OCI-M1 (cell line): Measurements from ENCODE around the gene MMP15.
"Not testable (repeated sequence)": the region's sequence is repeated elsewhere in the genome, so short reads cannot be mapped to it uniquely, and the experiment has no call there.

Experiments
- DNase-seq: peaks from one replicate; lab custom pipeline; 2025; lab: John Stamatoyannopoulos, UW

MMP15 gene

DNA sequence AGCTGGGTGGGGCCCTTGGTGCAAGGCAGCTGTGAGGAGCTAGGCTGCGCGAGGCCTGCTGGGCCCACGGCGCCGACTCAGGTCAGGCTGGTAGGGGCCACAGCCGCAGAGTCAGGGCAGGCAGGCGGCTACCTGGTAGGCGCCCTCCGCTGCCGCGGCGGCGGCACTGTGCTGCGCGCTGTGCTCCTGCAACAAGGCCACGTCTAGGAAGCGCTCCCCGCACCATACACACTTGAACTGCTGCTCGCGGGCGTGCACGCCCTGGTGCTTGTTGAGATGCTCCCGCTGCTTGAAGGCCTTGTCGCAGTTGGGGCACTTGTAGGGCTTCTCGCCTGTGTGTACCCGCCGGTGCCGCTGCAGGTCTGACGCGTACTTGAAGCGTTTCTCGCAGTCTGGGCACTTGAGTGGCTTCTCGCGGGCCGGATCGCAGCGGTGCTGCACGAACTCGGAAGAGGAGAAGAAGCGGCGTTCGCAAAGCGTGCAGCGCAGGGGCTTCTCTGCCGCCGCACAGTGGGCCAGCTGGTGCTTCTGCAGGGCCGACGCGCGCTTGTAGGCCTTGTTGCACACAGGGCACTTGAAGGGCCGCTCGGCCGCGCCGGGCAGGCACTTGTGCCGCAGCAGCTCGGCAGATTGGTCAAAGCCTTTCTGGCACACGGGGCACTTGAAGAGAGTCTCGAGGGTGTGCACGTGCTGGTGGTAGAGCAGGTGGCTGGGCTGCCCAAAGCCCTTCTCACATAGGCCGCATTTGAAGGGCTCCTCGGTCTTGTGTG, 29.0 kb upstream of the MMP15 start:
- DNase-seq = no peak

DNA sequence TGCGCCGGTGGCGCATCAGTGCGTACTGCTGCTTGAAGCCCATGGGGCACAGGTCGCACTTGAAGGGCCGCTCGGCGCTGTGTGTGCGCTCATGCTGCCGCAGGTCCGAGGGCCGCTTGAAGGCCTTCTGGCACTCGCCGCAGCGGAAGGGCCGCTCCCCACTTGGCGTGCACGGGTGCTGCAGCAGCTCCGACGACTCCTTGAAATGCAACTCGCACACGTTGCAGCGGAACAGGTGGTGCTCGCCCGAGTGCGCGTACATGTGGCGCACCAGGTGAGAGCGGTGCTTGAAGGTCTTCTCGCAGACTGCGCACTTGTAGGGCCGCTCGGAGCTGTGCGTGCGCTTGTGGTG, 28.4 kb upstream of the MMP15 start:
- no peak for DNase-seq

DNA sequence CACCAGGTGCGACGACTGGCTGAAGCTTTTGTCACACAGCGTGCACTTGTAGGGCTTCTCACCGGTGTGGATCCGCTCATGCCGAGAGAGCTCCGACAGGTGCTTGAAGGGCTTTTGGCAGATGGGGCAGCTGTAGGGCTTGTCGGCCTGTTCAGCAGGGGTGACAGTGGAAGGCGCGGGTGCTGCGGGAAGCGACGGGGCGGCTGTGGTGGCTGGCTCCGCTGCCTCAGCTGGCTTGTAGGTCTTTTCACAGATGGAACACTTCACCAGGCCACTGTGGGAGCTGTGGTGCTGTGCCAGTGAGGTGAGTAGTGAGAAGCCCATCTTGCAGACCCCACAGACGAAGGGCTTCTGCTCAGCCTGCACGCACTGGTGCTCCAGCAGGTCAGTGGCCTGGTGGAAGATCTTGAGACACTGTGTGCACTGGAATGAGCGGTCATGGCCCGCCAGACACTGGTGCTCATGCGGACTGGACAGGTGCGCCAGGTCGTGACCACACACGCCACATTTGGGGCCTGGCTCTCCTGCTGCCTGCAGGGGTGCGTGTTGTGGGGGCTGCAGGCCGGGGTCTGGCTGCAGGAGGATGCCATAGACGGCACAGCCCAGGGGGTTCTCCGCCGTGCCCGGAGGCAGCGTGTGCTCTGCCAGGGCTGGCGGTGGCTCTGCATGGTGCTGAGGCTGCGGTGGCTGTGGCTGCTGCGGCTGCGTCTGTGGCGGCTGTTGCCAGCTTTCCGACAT, 27.9 kb upstream of the MMP15 start:
- DNase-seq = no peak

DNA sequence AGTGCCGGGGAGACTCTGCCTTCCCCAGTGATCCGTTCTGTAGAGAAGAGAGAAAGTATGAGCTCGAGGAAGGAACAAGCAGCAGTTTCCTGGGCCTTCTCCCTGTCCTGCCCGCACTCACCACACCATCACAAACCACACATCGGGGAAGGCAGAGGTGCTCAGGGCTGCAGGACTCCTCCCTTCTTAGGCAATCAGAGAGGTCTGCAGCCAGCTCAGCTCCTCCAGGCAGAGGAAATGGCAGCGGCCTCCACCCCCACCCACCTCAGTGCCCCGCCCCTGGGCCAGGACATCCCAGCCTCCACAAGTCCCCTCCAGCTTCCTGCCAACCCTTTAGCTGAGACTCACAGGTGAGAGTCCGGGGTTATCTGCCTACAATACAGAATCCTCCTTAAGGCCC, 27.1 kb upstream of the MMP15 start:
- DNase-seq = no peak

DNA sequence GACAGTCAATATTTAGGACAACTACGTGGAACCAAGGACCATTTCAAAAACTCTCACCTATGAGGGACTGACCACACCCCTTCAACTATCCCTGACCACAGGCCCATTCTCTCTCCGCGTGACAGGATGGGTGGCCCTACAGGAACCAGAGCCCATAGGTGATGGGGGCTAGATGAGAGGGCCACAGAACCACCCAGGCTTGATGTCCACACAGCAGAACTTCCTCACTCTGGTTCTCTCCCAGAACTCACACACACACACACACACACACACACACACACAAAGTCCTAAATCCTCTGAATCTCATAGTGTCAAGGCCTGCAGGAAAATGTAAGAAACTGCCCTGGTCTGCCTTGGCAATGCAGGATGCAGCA, 26.6 kb upstream of the MMP15 start:
- DNase-seq = no peak

DNA sequence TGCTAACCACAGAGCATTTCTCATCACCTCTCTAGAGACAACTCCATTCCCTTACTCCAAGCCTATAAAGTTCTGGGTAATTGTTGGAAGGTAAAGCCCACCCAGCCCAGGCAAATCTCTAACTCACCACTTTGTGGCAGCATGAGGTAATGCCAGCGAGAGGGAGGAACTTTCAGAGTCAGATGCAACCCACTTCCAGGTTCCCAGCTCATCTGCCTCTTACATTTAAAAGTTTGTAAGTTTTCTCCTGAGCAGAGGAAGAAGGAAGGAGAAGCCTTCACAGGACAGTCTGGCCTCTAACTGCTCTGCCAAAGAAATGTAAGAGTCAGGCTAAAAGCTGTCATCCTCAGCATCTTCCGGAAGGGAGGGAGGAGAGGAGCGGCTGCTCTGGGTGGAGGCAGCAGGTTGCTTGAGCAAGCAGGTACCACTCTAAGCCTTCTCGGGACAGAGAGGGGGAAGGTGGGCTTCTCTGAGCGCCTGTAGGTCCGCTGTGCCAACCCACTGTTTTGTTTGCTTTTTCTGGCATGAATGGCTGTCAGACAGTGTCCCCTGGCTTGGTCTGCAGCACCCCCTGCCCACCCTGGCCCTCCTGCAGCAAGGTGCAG, 26.1 kb upstream of the MMP15 start:
- DNase-seq = peak; percentile 41

DNA sequence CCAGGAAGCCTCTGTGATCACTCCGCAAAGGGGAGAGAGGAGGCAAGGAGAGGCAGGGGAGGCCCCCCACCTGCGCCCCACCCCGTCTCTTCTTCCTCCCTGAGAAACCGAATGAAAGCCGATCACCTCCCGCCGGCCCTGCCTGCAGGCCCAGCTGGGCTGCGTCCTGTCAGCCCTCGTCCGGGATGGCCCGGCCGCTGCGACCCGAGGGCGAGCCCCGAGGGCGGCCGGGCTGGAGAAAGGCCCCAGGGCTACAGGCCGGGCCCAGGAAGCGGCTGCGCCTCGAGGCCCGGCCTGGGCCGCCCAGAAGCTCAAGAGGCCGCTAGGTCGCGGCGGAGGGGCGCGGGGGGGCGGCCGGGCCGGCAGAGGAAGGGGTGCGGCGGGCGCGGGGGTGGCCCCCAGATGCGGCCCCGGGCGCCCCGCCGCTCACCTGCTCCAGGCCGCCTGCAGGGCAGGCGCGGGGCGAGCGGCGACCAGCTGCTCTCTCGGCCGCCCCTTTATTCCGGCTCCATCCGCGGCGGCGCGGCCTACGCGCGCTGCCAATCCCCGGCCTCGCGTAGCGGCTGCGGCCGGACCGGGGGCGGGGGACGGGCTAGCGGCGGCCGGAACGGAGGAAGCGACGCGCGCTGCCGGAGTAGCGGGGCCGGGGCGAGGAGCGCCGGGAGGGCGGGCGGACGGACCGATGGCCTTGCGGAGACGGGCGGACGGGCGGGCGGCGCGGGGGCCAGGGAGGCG, 25.4 kb upstream of the MMP15 start, which contains the start of gene ZNF319:
TSS of gene ZNF319 (minus strand) at position 702 of the 735 bp plus-strand sequence. CDS start 2,407 bp downstream, outside the sequence.
- DNase-seq = no peak

DNA sequence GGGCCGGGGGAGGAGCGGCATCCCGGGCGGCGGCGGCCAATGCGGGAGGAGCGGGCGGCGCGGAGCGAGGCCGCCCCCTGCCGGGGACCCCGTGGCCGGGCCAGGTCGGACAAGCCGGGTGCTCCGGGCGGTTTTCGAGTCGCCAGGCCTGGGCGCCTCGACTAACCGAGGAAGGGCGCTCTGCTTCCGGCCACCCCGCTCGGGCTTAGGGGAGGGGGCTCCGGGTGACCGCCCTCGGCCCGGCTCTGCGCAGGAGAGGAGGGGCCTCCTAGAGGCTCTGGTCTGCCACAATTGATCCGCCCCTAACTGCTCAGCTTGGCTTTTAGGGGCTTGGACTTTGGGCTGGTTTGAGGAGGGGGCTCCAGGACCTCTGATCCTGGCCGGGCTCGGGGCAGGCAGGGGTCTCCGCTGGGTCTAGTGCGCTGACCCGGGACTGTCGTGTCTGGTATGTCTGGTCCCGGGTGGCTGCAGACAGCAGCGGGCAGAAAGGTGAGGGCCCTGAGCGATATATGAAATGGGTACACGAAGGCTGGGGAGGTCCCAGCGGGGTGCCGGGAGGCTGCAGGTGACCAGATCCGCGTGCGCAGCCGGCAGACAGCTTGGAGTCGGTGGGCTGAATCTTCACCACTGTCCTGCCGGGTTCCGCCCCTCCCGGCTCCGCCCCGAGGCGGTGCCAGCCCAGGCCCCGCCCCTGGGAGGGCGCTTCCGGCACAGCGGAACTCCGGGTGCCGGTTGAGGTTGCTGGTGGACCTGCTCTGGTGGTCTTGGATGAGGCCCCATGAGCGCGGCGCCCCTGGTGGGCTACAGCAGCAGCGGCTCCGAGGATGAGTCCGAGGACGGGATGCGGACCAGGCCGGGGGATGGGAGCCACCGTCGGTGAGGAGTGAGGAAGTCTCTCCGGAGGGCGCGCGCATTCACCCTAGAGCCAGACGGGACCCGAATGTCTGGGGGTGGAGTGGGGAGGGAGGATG, 24.6 kb upstream of the MMP15 start, which contains the start of gene USB1:
TSS of gene USB1 (plus strand) at position 702 of the 971 bp plus-strand sequence. CDS start at position 779, 77 bp downstream.
- DNase-seq = peak; percentile 84

DNA sequence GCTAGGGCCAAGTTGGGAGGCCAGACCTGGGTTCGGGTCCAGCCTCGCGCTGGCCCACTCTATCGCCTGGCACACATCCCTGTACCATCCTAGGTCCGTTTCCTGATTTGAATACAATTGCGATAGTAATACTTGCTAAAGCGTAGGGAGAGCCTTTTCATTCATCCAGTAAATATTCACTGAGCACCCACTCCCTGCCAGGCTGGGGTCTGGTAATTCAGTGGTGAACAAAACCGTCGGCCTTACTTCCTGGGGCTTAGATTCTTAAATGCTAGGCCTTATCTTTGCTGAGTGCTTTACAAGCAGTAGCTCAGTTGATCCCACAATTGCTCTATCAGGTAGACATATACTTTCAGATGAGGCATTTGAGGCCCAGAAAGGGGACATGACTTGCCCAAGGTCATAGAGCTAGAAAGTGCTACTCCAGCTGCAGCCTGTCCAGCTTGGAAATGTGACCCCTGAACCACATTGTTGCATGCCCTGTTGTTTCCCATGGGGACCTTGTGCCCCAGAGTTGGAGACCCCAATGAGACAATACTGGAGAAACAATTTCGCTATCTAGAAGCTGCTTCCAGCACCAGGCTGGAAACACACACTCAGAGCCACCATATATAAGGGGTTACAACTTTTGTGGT, 23.7 kb upstream of the MMP15 start:
- DNase-seq = peak; percentile 4

DNA sequence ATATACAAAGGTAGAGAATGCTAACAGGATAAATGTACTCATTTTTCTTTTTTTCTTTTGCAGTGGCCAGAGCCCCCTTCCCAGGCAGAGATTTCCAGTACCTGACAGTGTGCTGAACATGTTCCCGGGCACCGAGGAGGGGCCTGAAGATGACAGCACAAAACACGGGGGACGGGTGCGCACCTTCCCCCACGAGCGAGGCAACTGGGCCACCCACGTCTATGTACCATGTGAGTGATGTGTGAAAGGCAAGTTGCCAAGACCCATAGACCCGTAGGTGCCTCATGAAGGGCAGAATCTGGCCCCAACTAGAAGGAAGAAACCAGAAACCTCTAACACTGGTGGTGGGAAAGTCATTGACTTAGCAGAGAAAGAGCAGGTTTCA, 23.1 kb upstream of the MMP15 start:
- no peak for DNase-seq

DNA sequence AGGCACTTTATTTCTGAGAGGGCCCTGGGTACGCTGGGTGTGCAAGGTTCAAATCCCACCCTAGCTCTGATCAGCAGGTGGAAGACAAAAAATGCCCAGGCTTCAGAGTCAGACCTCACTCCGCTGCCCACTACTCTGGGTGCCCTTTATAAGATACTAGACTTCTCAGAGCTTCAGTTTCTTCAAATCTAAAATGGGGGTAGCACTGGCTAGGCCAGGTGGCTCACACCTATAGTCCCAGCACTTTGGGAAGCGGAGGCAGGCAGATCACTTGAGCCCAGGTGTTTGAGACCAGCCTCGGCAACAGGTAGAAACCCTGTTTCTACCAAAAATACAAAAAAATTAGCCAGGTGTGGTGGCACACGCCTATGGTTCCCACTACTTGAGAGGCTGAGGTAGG, 22.6 kb upstream of the MMP15 start:
- DNase-seq = no peak

DNA sequence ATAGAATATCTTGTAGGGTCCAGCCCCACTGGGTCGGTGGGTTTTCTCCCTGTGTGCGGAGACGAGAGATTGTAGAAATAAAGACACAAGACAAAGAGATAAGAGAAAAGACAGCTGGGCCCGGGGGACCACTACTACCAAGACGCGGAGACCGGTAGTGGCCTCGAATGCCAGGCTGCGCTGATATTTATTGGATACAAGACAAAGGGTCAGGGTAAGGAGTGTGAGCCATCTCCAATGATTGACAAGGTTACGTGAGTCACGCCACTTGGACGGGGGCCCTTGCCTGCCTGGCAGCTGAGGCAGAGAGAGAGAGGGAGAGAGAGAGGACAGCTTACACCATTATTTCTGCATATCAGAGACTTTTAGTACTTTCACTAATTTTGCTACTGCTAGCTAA, 20.8 kb upstream of the MMP15 start:
- DNase-seq = not testable (repeated sequence)

DNA sequence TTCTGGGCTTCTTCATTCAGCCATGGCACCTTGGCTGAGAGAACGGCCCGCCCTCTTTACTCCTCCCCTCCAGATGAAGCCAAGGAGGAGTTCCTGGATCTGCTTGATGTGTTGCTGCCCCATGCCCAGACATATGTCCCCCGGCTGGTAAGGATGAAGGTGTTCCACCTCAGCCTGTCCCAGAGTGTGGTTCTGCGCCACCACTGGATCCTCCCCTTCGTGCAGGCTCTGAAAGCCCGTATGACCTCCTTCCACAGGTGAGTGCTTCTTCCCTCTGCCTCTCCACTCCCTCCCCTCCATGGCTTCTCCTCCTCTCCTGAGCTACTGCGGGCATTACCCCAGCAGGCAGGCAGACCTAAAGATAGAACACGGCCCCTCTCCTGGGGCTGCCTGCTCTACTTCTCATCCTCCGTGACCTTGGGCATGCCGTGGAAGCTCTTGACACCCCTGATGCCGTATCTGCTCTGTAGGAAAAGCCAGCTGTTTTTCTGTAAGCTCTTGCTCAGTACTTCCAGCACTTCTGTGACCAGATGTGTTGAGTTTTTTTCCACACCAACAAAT, 15.6 kb upstream of the MMP15 start:
- no peak for DNase-seq

DNA sequence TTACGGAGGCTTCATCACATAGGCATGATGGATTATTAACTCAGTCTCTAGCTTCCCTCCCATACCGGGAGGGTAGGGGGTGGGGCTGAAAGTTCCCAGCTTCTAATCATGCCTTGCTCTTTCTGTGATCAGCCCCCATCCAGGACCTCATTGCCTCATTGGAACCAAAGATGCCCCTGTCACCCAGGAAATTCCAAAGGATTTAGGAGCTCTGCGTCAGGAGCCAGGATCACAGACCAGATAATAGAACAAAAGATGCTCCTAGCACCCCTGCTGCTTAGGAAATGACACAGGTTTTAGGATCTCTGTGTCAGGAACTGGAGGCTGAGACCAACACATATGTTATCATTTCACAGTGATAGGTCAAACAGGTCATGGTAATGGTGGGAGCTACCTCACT, 14.7 kb upstream of the MMP15 start:
- DNase-seq = no peak

DNA sequence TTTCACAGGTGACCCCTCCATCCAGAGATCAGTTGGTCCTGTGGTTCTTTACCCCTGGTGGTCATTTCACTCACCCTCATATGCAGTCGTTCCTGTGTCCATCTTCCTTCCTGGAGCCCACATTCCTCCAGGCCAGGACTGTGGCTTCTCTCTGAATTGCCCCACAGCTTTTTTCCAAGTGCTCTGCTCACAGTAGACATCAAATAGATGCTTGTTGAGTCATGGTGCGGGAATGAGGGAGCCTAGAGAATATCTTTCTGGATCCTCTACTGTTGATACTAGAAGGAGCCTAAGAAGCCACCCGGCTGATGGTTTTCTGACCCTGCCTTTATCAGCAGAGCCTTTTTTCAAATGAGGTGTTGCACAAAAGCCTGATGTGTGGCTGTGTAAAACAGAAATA, 13.9 kb upstream of the MMP15 start:
- no peak for DNase-seq

DNA sequence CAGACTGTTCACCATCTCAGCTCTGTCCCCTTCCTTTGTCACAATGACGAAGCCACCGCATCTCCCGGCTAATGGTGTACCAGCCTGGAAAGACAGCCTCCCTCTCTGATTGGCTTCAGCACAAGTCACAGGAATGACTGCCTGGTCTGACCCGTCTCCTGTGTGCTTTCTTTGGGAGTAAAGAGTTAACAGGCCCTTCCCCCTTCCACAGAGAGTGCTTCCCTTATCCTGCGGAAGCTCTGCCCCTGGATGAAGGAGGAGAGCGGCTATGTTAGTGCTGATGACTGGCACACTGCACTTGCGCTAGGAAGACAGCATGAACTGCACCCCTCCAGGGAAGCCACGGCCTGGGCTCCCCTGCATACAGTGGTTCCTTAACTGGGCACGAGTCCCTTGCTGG, 13.1 kb upstream of the MMP15 start:
- no peak for DNase-seq

DNA sequence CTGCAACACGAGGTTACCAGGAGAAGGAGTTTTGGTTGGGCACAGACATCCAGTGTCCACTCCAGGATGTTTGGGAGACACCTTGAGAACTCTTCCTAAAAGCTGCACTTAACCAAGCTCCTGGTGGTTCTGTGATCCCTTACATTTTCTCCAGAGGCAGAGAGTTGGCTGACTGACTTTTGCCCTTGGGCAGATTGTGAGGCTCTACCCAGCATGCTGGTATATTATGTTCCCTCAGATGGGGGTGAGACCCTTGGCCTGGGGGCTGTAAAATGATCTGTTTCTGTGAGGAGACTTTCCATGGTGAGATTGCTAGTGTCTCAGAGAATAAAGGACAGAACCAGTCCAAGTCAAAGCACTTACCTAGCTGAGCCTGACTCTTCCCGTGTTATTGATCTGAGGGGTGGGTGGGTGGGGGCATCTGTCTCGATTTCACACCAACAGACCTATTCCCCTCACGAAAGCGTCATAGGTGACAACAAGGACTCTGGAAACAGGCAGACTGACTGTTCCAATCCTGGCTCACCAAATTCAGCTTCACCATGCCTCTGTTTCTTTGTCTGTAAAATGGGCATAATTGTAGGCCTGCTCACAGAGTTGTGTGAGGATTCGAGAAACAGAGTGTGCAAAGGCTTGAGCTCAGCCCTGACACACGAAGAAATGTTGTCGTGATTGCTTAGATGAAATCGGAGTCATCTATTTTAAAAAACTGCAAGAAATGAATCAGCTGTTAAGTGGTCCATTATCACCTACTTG, 12.2 kb upstream of the MMP15 start:
- DNase-seq = no peak

DNA sequence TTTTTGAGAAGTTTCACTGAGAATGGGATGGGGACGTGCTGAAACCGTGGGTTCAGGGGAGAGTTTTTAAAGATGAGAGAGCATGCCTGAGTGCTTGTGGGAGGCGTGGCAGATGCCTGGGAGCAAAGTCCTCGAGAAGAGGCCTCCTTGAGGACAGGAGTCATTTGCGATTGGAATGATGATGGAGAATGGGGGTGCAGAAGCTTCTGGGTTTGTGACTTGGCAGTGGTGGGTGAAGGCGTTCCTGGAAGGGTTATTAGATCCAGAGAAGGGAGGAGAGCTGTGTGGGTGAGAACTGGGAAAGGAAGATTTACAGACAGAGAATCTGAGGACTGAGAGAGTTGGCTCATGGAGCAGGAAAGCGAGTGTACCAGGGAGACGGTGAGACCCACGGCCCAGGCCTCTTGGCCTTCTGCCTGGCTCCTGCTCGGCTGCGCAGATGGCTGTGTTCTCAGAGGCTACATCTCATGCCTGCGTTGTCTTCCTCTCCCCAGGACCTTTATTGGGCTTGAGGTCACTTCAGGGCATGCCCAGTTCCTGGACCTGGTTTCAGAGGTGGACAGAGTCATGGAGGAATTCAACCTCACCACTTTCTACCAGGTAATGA, 8.6 kb upstream of the MMP15 start:
- no peak for DNase-seq

DNA sequence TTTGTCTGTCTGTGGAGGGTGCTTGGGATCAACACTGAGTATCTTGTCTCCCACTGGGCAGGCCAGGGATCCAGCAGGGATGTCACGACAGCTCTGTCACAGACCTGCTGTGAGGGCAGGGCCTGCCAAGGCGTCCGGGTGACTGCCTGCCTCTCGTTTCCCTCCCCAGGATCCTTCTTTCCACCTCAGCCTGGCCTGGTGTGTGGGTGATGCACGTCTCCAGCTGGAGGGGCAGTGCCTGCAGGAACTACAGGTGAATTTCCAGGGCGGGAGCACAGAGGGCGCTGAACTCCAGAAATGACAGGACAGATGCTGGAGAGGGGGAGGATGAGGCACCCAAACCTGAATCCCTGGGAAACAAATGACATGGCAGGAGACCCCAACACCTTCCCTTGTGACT, 6.8 kb upstream of the MMP15 start:
- no peak for DNase-seq
